ENCODE measurements around the gene AK2.
"Not testable (repeated sequence)": the region's sequence is repeated elsewhere in the genome, so short reads cannot be mapped to it uniquely, and the experiment has no call there.

Gene AK2

GRCh38 chr1:33036526-33037503 is at the start of gene AK2:
TSS of gene AK2 (minus strand) at chr1:33036883. CDS start at chr1:33036828, 55 bp downstream.
- DNase-seq = peak; percentile 99

GRCh38 chr1:33086384-33086850 is 49.7 kb upstream of the AK2 start:
- DNase-seq = peak; percentile 44

- no peak for DNase-seq
These were observed 48.6 kb upstream of the AK2 start for GRCh38 chr1:33085332-33085731.

GRCh38 chr1:33082575-33083108 is 46.0 kb upstream of the AK2 start:
- DNase-seq = no peak

- DNase-seq = no peak
These were observed 45.0 kb upstream of the AK2 start for GRCh38 chr1:33081554-33082305.

GRCh38 chr1:33080885-33081553 is 44.3 kb upstream of the AK2 start, which contains the start of gene AZIN2:
TSS of gene AZIN2 (plus strand) at chr1:33081153. CDS start at chr1:33082250, 1,097 bp downstream.
- peak; percentile 96 for DNase-seq

- no peak for DNase-seq
These were observed 43.7 kb upstream of the AK2 start for GRCh38 chr1:33080373-33080772.

- DNase-seq = no peak
These were observed 41.4 kb upstream of the AK2 start for GRCh38 chr1:33078030-33078591.

- DNase-seq = no peak
These were observed 37.7 kb upstream of the AK2 start for GRCh38 chr1:33074193-33074945.

GRCh38 chr1:33072707-33073106 is 36.0 kb upstream of the AK2 start:
- no peak for DNase-seq

- no peak for DNase-seq
These were observed 33.9 kb upstream of the AK2 start for GRCh38 chr1:33070628-33071027.

- not testable (repeated sequence) for DNase-seq
These were observed 31.4 kb upstream of the AK2 start for GRCh38 chr1:33068108-33068507.

- not testable (repeated sequence) for DNase-seq
These were observed 29.8 kb upstream of the AK2 start for GRCh38 chr1:33066477-33066876.

- DNase-seq = no peak
These were observed 28.6 kb upstream of the AK2 start for GRCh38 chr1:33065301-33065700.

- not testable (repeated sequence) for DNase-seq
These were observed 27.6 kb upstream of the AK2 start for GRCh38 chr1:33064284-33064683.

GRCh38 chr1:33061834-33062233 is 25.2 kb upstream of the AK2 start:
- no peak for DNase-seq

- no peak for DNase-seq
These were observed 23.9 kb upstream of the AK2 start for GRCh38 chr1:33060579-33061083.

GRCh38 chr1:33057095-33057494 is 20.4 kb upstream of the AK2 start:
- no peak for DNase-seq

- DNase-seq = no peak
These were observed 19.7 kb upstream of the AK2 start for GRCh38 chr1:33056426-33056825.

GRCh38 chr1:33055210-33056008 is 18.7 kb upstream of the AK2 start:
- peak; percentile 58 for DNase-seq

Data from activated CD4-positive, alpha-beta T cell treated with anti-CD3 and anti-CD28 coated beads, Interleukin-10, Interleukin-2, amounts not matched to agents 100 ng/mL and 50 ng/mL, durations not matched to agents 16 hours and 8 hours (primary cell).